Endothelial cell of hepatic sinusoid (primary cell): Measurements from ENCODE around the gene CABP2.
"Not testable (repeated sequence)": the region's sequence is repeated elsewhere in the genome, so short reads cannot be mapped to it uniquely, and the experiment has no call there.

Source experiments
- in situ Hi-C: cut with HindIII; loops from 2 replicates; pipeline ENCODE4 v1.10.0; 2017; ENCODE audit warnings: low sequenced_read_pairs

Gene CABP2

GRCh38 chr11:67495234-67496005, 27.8 kb downstream of the CABP2 start:
- in situ Hi-C loops, result no loop called here

GRCh38 chr11:67494371-67495233, 28.6 kb downstream of the CABP2 start:
- in situ Hi-C loops, result no loop called here

- in situ Hi-C loops, result no loop called here
Observed at GRCh38 chr11:67493548-67494370, 29.5 kb downstream of the CABP2 start.

GRCh38 chr11:67492801-67493547, 30.3 kb downstream of the CABP2 start:
- in situ Hi-C loops, result no loop called here

- in situ Hi-C loops, result no loop called here
Observed at GRCh38 chr11:67492069-67492727, 31.0 kb downstream of the CABP2 start.

- in situ Hi-C loops, result no loop called here
Observed at GRCh38 chr11:67491276-67492068, 31.8 kb downstream of the CABP2 start.

GRCh38 chr11:67490727-67491065, 32.5 kb downstream of the CABP2 start:
- in situ Hi-C loops, result no loop called here

GRCh38 chr11:67489885-67490726, 33.1 kb downstream of the CABP2 start:
- in situ Hi-C loops, result no loop called here

GRCh38 chr11:67489203-67489884, 33.9 kb downstream of the CABP2 start:
- in situ Hi-C loops, result no loop called here

GRCh38 chr11:67486481-67487195, 36.6 kb downstream of the CABP2 start:
- in situ Hi-C loops, result no loop called here

- in situ Hi-C loops, result not testable (repeated sequence)
Observed at GRCh38 chr11:67485873-67486361, 37.3 kb downstream of the CABP2 start.

GRCh38 chr11:67484847-67485311, 38.4 kb downstream of the CABP2 start:
- in situ Hi-C loops, result no loop called here

GRCh38 chr11:67483831-67484665, 39.2 kb downstream of the CABP2 start:
- in situ Hi-C loops, result no loop called here

GRCh38 chr11:67482827-67483798, 40.1 kb downstream of the CABP2 start, which contains the start of gene AIP:
AIP (plus strand) TSS chr11:67483026; CDS start chr11:67483159, 133 bp downstream.
- in situ Hi-C loops, result no loop called here
